ENCODE results near the gene NTF3. TPM values are rescaled to one million over a fixed set of nuclear protein-coding genes. Genes with fewer than 3 reads are reported as not detected.

NTF3 gene
- total and polyA plus RNA-seq, 2 donors (not counting 1 experiment from before 2014, with no cell fraction given), result not detected

DNA sequence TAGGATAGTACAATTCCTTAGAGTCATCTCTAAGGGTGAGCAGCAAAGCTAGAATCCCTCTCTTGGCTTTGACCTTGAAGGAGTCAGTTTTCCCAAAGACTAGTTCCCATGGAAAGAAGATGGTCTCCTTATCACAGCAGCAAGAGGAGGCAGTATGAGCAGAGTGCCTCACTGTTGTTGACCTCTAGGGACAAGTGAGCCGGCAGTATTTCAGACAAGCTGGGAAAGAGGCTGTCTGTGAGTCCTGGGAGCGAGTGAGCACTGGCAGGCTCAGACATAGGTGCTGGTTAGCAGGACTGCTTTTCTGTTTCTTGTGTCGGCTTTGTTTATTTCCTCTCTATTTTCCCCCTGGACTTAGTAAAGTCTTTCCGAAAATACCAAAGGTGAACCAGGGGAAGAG is 60.7 kb downstream of the NTF3 start:
- Histone ChIP-seq H3K9me3 (ENCODE audit: control extremely low read depth in 1 of 3, control insufficient read depth in 2 of 3, insufficient read depth in 1 of 3, low read length in 2 of 3) (no peaks in the 10 kb centered on the region), H3K4me3 (ENCODE audit: control extremely low read depth in 1 of 5, extremely low read depth in 1 of 5, insufficient read depth in 1 of 5, low read depth in 2 of 5, low read length in 4 of 5) (no peak overlapping the region), H3K4me1 (ENCODE audit: control insufficient read depth in 2 of 2, insufficient read depth in 2 of 2, low read length in 2 of 2) (no peaks in the 10 kb centered on the region), H3K27ac (ENCODE audit: low read length in 2 of 2) (no peak overlapping the region), H4K20me1 (ENCODE audit: control insufficient read depth, insufficient read depth, low read length, poor library complexity, severe bottlenecking) (no peaks in the 10 kb centered on the region), H3K79me2 (ENCODE audit: control insufficient read depth, insufficient read depth, low read length) (no peaks in the 10 kb centered on the region), H3K36me3 (replicated peaks in 1 of 2; ENCODE audit: control extremely low read depth in 1 of 2, control insufficient read depth in 1 of 2, extremely low read depth in 1 of 2, insufficient read depth in 2 of 2, low read length in 1 of 2) (no peaks in the 10 kb centered on the region), H2AFZ (ENCODE audit: insufficient read depth, low read depth, low read length, poor library complexity, severe bottlenecking) (no peak overlapping the region), H3K27me3 (replicated peaks in 1 of 4; ENCODE audit: control extremely low read depth in 1 of 4, control insufficient read depth in 3 of 4, insufficient read depth in 4 of 4, low read length in 3 of 4) (peaks cover 0 to 4% (median 0%) of the 10 kb centered on the region in 4 experiments), H3K4me2 (replicated peaks; ENCODE audit: low read depth, low read length, poor library complexity, severe bottlenecking) (no peak overlapping the region), H3K9ac (ENCODE audit: low read length) (no peak overlapping the region)
- DNase-seq (no peak), ATAC-seq (ENCODE audit: low read depth) (no peak)
- H3K27me3 Mint-ChIP-seq, result peaks cover 6% of the 10 kb centered on the region
- POLR2A ChIA-PET, result no interaction called here
- H3K9me3 Mint-ChIP-seq (ENCODE audit: insufficient read depth), result no peaks in the 10 kb centered on the region
- TF ChIP-seq CTCF (IDR thresholded peaks at IDR 0.05) (no peak), EZH2 (IDR thresholded peaks at IDR 0.05; ENCODE audit: borderline replicate concordance, insufficient read depth, low read depth, low read length, poor library complexity, severe bottlenecking) (no peak)
- H3K4me1 Mint-ChIP-seq, result no peaks in the 10 kb centered on the region
- 42% methylated on average over 2 of the region's 4 CpGs for WGBS (ENCODE audit: insufficient coverage)
- intact Hi-C loops (cut with micrococcal nuclease), result no loop called here
- CTCF ChIA-PET, result interaction anchor here (0.9 kb wide), 1 partner anchor 14 kb away, joined by 3 read pairs; no protein-coding TSS in a partner anchor
- H3K27ac Mint-ChIP-seq, result no peak overlapping the region
- H3K4me3 Mint-ChIP-seq, result no peak overlapping the region

GRCh38 chr12:5493018-5493417 is 61.1 kb downstream of the NTF3 start:
- POLR2A ChIA-PET, result no interaction called here

More at GRCh38 chr12:5493018-5493417, 61.1 kb downstream of the NTF3 start:
- peaks cover 6% of the 10 kb centered on the region for H3K27me3 Mint-ChIP-seq
- intact Hi-C loops (cut with micrococcal nuclease), result no loop called here
- H3K4me1 Mint-ChIP-seq, result no peaks in the 10 kb centered on the region
- H3K27me3 ChIP-seq (replicated peaks in 1 of 4; ENCODE audit: control extremely low read depth in 1 of 4, control insufficient read depth in 3 of 4, insufficient read depth in 4 of 4, low read length in 3 of 4), result peaks cover 0 to 4% (median 0%) of the 10 kb centered on the region in 4 experiments
- ATAC-seq (ENCODE audit: low read depth) (no peak), DNase-seq (no peak)
- H3K9ac ChIP-seq (ENCODE audit: low read length), result no peak overlapping the region
- CTCF ChIA-PET, result interaction anchor here (0.9 kb wide), 1 partner anchor 14 kb away, joined by 3 read pairs; no protein-coding TSS in a partner anchor
- H3K9me3 Mint-ChIP-seq (ENCODE audit: insufficient read depth), result no peaks in the 10 kb centered on the region
- H3K4me3 Mint-ChIP-seq, result no peak overlapping the region
- H2AFZ ChIP-seq (ENCODE audit: insufficient read depth, low read depth, low read length, poor library complexity, severe bottlenecking), result no peak overlapping the region
- H3K4me2 ChIP-seq (replicated peaks; ENCODE audit: low read depth, low read length, poor library complexity, severe bottlenecking), result no peak overlapping the region
- no peak overlapping the region for H3K27ac Mint-ChIP-seq
- H4K20me1 ChIP-seq (ENCODE audit: control insufficient read depth, insufficient read depth, low read length, poor library complexity, severe bottlenecking), result no peaks in the 10 kb centered on the region
- H3K9me3 ChIP-seq (ENCODE audit: control extremely low read depth in 1 of 3, control insufficient read depth in 2 of 3, insufficient read depth in 1 of 3, low read length in 2 of 3), result no peaks in the 10 kb centered on the region
- 100% methylated on average over 4 of the region's 7 CpGs for WGBS (ENCODE audit: insufficient coverage)
- no peaks in the 10 kb centered on the region for H3K79me2 ChIP-seq (ENCODE audit: control insufficient read depth, insufficient read depth, low read length)
- no peaks in the 10 kb centered on the region for H3K36me3 ChIP-seq (replicated peaks in 1 of 2; ENCODE audit: control extremely low read depth in 1 of 2, control insufficient read depth in 1 of 2, extremely low read depth in 1 of 2, insufficient read depth in 2 of 2, low read length in 1 of 2)
- no peaks in the 10 kb centered on the region for H3K4me1 ChIP-seq (ENCODE audit: control insufficient read depth in 2 of 2, insufficient read depth in 2 of 2, low read length in 2 of 2)
- TF ChIP-seq CTCF (IDR thresholded peaks at IDR 0.05) (no peak), EZH2 (IDR thresholded peaks at IDR 0.05; ENCODE audit: borderline replicate concordance, insufficient read depth, low read depth, low read length, poor library complexity, severe bottlenecking) (no peak)
- no peak overlapping the region for H3K4me3 ChIP-seq (ENCODE audit: control extremely low read depth in 1 of 5, extremely low read depth in 1 of 5, insufficient read depth in 1 of 5, low read depth in 2 of 5, low read length in 4 of 5)
- no peak overlapping the region for H3K27ac ChIP-seq (ENCODE audit: low read length in 2 of 2)

Measured in B cell (primary cell).